Activated naive CD4-positive, alpha-beta T cell treated with anti-CD3 and anti-CD28 coated beads, Interleukin-2, amount 50 U/mL, for 24 hours (primary cell): ENCODE results near the gene TNFAIP1.
A peak's percentile ranks its signal among the peaks of the same experiment; 100 is the strongest.

Experiments used
- H3K27ac Mint-ChIP-seq: one replicate; pipeline ENCODE4 v1.8.0; 2021; ENCODE audit warnings: mild to moderate bottlenecking, mixed read lengths
- H3K27me3 Mint-ChIP-seq: one replicate; pipeline ENCODE4 v1.8.0; 2021; ENCODE audit warnings: mixed read lengths
- H3K36me3 Mint-ChIP-seq: one replicate; pipeline ENCODE4 v1.8.0; 2021; ENCODE audit warnings: mixed read lengths
- H3K4me1 Mint-ChIP-seq: one replicate; pipeline ENCODE4 v1.8.0; 2021; ENCODE audit warnings: mixed read lengths
- H3K4me3 Mint-ChIP-seq: one replicate; pipeline ENCODE4 v1.8.0; 2021; ENCODE audit warnings: mild to moderate bottlenecking, mixed read lengths
- H3K9me3 Mint-ChIP-seq: one replicate; pipeline ENCODE4 v1.8.0; 2021; ENCODE audit warnings: mixed read lengths

TNFAIP1 gene

DNA sequence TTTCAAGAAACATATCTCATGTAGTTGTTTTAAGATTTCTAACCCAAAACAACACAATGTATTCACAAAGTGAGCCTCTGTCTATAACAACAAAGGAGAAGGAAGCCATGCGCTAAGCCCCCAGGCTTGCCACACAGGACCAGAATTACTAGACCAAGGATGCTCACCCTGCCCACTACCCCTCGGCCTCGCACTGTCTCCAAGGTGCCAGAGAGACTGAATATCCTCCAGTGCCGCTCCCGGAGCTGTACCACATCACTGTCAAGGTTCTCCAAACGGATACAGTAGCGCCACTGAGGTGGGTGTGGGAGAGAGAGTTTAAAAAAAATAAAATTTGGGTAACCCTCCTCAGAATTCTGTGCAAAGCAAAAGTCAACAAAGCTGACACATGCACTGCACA lies 14.7 kb downstream of the TNFAIP1 start:
- Mint-ChIP-seq H3K9me3 (no peaks in the 10 kb centered on the region), H3K27me3 (no peaks in the 10 kb centered on the region), H3K36me3 (peaks cover 4% of the 10 kb centered on the region), H3K4me1 (peaks cover 6% of the 10 kb centered on the region), H3K4me3 (no peak overlapping the region), H3K27ac (no peak overlapping the region)

DNA sequence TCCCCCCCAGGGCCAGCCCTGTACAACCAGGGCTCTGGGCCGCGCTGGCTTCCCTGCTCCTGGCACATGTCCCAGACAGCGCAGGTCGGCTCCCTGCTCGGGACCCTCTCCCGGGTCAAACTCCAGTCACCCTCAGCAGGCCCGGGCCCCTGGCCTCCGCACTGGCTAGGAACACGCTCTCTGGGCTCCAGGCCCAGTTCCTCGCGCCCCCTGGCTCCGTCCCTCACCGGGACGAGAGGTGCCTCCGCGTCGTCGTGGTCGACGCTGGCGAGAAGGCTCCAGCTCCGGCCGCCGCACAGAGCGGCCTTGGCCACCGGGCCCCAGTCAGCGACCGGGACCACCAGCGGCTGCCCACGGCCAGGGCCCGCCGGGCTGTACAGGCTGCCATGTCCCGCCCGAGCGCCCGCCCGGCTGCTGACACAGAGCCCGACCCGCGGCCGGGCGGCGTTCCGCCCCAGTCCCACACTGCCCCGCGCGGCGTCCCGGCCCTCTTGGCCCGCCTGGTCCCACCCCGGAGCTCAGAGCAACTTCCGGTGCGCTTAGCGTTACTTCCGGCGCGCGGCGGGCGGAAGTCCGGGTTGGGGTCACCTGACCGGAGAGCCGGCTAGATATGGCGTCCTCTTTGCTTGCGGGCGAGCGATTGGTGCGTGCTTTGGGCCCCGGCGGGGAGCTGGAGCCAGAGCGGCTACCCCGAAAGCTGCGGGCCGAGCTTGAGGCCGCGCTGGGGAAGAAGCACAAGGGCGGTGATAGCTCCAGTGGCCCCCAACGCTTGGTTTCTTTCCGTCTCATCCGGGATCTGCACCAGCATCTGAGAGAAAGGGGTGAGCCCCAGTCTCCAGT lies 21.7 kb downstream of the TNFAIP1 start, which contains the start of gene POLDIP2:
POLDIP2 (minus strand) TSS at position 467 of the 840 bp plus-strand sequence; CDS start at position 388, 79 bp downstream.
- H3K27ac Mint-ChIP-seq, result peak within 1 kb of the TSS; percentile 94
- peaks cover 27% of the 10 kb centered on the region for H3K4me1 Mint-ChIP-seq
- peaks cover 5% of the 10 kb centered on the region for H3K36me3 Mint-ChIP-seq
- H3K9me3 Mint-ChIP-seq, result no peaks in the 10 kb centered on the region
- peak within 1 kb of the TSS; percentile 98 for H3K4me3 Mint-ChIP-seq
- no peaks in the 10 kb centered on the region for H3K27me3 Mint-ChIP-seq

DNA sequence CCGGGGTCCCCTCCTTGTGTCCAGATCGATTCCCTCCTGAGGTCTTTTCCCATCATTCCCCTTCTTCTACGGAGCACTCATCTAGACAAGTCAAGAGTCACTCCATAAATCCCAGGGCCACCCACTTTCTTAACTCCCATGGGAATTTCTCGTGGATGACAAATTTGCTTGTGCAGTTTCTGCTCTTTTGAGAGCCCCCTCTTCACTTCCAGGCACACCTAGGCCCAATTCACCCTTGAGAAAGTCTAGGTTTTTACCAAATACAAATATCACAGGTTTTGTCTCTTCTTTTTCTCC lies 22.3 kb downstream of the TNFAIP1 start:
- Mint-ChIP-seq H3K27me3 (no peaks in the 10 kb centered on the region), H3K4me1 (peaks cover 27% of the 10 kb centered on the region), H3K9me3 (no peaks in the 10 kb centered on the region), H3K27ac (peak overlapping the region; percentile 94), H3K36me3 (peaks cover 5% of the 10 kb centered on the region), H3K4me3 (peak overlapping the region; percentile 98)

DNA sequence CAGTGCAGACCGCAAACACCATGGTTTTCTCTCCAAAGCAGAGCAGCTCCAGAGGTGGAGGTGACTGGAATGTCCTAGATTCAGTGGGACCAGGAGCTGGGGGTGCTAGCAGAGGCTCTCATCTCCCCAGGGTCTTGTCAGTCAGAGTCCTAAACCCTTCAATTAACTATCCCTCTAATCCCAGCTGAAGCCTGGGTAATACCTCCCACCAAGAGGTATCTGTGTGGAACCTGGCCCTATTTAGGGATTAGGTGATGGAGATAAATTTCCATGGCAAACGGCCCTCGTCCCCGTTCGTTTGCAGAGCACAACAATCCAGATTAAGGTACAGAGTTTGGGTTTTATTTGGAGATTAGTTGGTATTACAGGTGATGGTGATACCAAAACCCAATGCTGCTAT lies 27.6 kb downstream of the TNFAIP1 start:
- Mint-ChIP-seq H3K9me3 (no peaks in the 10 kb centered on the region), H3K27ac (no peak overlapping the region), H3K27me3 (no peaks in the 10 kb centered on the region), H3K4me1 (peaks cover 4% of the 10 kb centered on the region), H3K36me3 (peaks cover 5% of the 10 kb centered on the region), H3K4me3 (no peak overlapping the region)

DNA sequence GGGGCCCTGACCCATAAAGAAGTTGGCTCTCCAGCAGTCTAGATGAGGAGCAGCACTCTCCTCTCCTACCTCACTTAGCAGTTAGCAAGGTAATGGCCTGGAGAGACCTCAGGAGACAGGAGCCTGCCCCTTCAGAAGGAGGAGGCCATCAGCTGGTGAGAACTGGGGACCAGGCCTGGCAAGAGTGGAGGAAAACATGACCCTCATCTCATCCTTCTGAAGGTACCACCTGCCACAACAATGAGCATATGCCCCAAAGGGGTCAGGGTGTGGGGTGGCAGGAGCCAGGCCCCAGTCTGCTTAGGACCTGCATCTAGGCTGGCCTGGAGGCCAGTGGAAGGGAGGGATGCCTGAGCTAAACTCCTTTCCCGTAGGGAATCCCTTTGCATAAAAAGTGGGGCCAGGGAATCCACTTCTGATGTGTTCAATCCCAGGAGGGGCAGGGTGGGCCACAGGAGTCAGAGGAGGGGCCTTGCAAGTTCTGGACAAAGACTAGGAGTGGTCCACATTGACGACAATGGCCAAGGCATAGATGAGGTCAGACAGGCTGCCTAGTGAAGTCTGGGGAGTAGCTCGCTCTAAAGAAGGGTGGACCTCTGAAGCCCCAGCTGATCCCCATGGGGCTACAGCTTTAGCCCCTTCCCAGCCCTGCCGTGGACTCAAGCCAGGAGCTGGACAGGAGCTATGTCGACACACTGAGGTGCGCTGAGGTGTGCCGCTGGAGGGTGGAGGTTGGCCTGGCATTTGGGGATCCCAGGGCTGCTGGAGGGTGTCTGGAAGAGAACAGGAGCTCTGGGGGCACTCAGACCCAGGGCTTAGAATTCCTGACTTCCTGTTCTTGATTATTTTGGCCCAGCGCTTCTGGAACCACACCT lies 28.5 kb downstream of the TNFAIP1 start:
- Mint-ChIP-seq H3K27me3 (no peaks in the 10 kb centered on the region), H3K9me3 (no peaks in the 10 kb centered on the region), H3K36me3 (peaks cover 5% of the 10 kb centered on the region), H3K4me3 (no peak overlapping the region), H3K4me1 (no peaks in the 10 kb centered on the region), H3K27ac (no peak overlapping the region)

DNA sequence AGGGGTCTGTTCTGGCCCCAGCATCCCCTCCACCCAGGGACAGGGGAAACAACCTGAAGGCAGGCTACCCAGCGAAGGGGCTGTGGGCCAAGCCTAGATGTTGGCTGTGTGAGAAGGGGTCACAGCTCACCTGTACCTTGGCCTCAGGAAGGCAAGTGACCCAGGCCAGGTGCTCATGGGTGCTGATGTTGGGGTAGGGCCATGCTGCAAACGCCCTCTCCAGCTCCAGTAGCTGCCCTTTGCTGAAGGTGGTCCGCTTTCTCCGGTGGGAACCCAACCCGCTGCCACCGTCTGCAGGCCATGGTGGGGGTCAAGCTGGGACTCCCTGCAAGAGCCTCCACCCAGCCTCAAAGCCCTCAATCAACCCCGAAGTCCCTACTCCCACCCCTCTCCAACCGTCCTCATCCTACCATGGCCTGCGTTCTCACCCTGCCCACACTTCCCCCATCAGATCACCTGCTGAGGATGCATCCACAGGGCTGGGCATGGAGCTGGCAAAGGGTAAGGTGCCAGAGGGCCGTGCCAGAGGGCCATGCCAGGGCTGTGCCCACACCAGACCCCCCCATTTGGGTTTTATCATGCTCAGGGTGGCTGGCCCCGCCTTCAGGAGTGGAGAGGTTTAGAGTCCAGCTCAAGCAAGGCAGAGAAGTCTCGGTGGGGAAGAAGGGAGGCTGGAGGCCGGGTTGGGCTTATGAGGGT lies 29.3 kb downstream of the TNFAIP1 start, which contains the start of gene SEBOX:
SEBOX (minus strand) TSS at position 535 of the 699 bp plus-strand sequence; CDS start at position 487, 48 bp downstream.
- peaks cover 5% of the 10 kb centered on the region for H3K36me3 Mint-ChIP-seq

DNA sequence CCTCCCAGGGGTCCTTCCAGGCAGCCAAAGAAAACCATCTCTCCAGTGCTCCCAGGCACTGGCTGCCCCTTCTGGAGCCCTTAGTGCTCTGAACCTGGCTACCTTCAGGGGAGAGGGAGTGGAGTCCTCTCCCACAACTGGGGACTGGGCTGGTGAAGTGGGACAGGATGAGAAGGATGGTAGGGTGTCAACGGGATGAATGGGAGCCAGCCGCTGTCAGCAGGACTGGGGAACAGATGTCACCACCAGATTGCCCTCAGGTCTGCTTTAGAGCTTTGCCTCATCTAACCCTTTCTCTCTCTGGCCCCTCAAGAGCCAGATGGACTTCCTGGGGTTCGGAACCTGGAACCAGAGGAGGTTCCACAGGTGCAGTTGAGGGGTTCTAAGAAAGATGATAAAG lies 29.9 kb downstream of the TNFAIP1 start:
- no peak overlapping the region for H3K4me3 Mint-ChIP-seq
- H3K4me1 Mint-ChIP-seq, result no peaks in the 10 kb centered on the region
- peaks cover 5% of the 10 kb centered on the region for H3K36me3 Mint-ChIP-seq
- H3K27me3 Mint-ChIP-seq, result no peaks in the 10 kb centered on the region
- H3K9me3 Mint-ChIP-seq, result no peaks in the 10 kb centered on the region
- H3K27ac Mint-ChIP-seq, result no peak overlapping the region

More for the DNA sequence above, 29.3 kb downstream of the TNFAIP1 start, which contains the start of gene SEBOX:
- no peaks in the 10 kb centered on the region for H3K9me3 Mint-ChIP-seq
- no peak within 1 kb of the TSS for H3K4me3 Mint-ChIP-seq
- no peak within 1 kb of the TSS for H3K27ac Mint-ChIP-seq
- no peaks in the 10 kb centered on the region for H3K27me3 Mint-ChIP-seq
- H3K4me1 Mint-ChIP-seq, result no peaks in the 10 kb centered on the region

DNA sequence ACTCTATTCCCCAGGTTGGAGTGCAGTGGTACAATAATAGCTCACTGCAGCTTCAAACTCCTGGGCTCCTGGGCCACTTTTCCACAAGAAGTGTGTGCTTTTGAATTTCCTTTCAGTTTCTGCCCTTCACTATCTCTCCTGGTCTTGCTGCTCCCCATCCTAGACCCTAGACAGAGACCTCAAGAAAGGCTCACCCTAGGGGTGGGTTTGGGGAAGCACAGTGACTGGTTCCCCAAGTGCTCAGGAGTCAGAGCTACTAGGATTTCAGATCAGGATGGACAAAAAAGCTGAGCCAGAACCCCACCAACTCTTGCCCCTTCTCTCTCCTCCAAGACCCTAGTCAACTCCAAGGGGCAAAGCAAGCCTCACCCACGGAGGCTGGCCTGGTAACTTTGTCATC lies 31.0 kb downstream of the TNFAIP1 start:
- H3K4me1 Mint-ChIP-seq, result peaks cover 5% of the 10 kb centered on the region
- no peak overlapping the region for H3K4me3 Mint-ChIP-seq
- no peaks in the 10 kb centered on the region for H3K27me3 Mint-ChIP-seq
- no peaks in the 10 kb centered on the region for H3K9me3 Mint-ChIP-seq
- H3K27ac Mint-ChIP-seq, result peak overlapping the region; percentile 55
- peaks cover 2% of the 10 kb centered on the region for H3K36me3 Mint-ChIP-seq

DNA sequence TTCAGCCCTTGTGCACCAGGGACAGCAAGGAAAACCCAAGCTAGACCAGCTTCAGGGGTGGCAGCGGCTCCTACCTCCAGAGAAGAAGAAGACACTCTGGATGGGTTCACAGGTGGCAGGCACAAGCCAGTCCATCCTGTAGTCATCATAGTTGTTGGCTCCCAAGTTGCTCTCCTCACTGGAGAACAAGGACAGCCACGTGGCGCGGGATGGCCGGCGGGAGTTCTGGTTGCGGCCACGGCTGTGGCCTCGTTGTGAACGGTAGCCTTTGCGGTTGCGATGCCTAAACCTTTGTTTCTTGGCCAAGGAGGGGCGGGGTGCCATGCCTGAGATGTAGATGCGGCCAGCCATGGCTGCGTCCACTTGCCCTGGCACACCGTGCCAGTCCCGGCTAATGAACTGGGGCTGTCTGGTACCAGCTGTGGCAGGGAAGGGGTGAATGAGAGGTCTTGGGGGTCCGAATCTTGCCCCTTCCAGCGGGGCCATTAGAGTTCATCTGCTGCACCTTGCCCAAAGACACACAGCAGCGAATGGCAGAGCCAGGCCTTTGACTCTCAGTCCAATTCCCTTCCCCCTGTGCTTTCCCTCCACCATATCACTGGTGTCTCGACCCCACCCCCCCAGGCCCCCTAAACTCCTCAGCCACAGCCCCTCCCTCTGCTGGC lies 32.2 kb downstream of the TNFAIP1 start:
- Mint-ChIP-seq H3K36me3 (peaks cover 2% of the 10 kb centered on the region), H3K9me3 (no peaks in the 10 kb centered on the region)

DNA sequence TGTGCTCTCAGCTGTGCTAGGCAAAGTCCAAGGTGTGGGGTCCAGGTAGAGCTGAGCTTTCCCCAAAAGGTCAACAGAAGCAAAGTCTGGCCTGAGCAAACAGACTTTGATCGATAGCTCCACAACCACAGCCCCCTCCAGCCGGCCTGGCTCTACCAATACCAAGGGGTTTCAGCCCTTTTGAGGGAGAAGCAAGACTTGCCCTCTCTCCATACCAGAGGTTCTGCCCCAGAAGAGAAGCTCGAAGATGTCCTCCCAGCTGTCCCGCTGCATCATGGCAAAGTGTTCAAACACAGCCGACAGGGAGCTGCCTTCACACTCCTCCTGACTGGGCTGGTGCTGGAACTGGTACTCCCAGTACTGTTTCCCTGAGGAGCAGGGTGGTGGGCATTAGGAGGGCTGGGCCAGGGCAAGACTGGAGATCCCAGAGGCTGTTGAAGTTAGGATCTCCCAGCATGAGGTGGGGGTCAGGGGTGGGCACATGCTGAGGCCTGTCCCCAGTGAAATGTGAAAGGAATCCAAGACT lies 32.8 kb downstream of the TNFAIP1 start:
- Mint-ChIP-seq H3K4me3 (no peak overlapping the region), H3K4me1 (peaks cover 14% of the 10 kb centered on the region), H3K27ac (no peak overlapping the region), H3K27me3 (no peaks in the 10 kb centered on the region), H3K9me3 (no peaks in the 10 kb centered on the region), H3K36me3 (peaks cover 2% of the 10 kb centered on the region)

More for the DNA sequence above, 32.2 kb downstream of the TNFAIP1 start:
- Mint-ChIP-seq H3K4me3 (no peak overlapping the region), H3K27ac (no peak overlapping the region), H3K4me1 (peaks cover 8% of the 10 kb centered on the region), H3K27me3 (no peaks in the 10 kb centered on the region)

DNA sequence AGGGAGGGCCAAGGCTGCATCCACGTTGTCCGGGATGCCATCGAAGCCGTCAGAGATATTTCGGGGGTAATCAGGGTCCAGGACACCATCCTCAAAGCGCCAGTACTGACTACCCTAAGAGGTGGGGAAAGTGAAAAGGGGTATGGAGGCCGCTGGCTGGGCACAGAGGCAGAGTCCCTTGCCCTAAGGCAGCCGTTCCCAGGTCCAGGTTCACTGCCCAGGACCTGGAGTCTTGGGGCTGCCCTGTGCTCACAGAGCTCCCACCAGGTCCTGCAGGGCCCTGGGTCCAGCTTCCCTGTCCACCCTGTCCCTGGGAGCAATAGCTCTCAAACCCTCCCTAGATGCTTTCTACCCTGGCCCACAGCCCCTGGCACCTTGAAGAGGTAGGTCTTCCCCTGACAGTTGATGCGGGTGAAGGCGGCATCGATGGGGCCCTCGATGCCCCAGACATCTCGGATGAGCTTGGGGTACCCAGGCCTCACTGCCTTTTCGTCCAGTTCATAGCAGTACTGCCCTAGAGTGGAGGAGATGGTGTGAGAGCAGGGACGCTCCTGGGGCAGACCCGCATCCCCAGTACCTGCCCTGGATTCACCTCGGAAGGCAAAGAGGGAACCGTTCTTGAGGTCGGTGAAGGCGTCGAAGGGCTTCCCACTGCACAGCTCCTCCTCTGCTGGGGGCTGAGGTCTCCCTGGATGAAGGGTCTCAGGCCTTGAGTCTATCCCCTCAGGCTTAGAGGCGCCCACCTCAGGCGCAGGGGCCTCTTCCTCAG lies 33.5 kb downstream of the TNFAIP1 start:
- no peak overlapping the region for H3K4me3 Mint-ChIP-seq

DNA sequence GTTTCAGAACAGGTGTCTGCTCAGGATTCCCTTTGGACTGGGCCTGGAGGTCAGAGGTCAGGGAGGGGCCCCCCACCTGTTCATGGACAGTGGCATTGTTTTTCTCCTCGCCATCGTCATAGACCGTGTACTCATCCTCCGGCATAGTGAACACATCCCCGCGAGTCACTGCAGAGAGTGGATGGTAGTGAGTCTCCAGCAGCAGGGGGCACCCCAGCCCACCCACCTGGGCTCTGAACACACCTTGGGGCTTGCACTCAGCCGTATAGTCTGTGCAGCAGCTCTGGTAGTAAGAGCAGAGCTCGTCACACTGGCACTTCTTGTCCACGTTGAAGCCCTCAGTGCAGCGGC lies 34.1 kb downstream of the TNFAIP1 start:
- H3K9me3 Mint-ChIP-seq, result no peaks in the 10 kb centered on the region
- no peaks in the 10 kb centered on the region for H3K27me3 Mint-ChIP-seq
- H3K4me1 Mint-ChIP-seq, result peaks cover 18% of the 10 kb centered on the region
- no peaks in the 10 kb centered on the region for H3K36me3 Mint-ChIP-seq
- no peak overlapping the region for H3K27ac Mint-ChIP-seq
- no peak overlapping the region for H3K4me3 Mint-ChIP-seq

More for the DNA sequence above, 33.5 kb downstream of the TNFAIP1 start:
- H3K36me3 Mint-ChIP-seq, result no peaks in the 10 kb centered on the region
- H3K4me1 Mint-ChIP-seq, result peaks cover 18% of the 10 kb centered on the region
- no peaks in the 10 kb centered on the region for H3K27me3 Mint-ChIP-seq
- no peaks in the 10 kb centered on the region for H3K9me3 Mint-ChIP-seq
- no peak overlapping the region for H3K27ac Mint-ChIP-seq

DNA sequence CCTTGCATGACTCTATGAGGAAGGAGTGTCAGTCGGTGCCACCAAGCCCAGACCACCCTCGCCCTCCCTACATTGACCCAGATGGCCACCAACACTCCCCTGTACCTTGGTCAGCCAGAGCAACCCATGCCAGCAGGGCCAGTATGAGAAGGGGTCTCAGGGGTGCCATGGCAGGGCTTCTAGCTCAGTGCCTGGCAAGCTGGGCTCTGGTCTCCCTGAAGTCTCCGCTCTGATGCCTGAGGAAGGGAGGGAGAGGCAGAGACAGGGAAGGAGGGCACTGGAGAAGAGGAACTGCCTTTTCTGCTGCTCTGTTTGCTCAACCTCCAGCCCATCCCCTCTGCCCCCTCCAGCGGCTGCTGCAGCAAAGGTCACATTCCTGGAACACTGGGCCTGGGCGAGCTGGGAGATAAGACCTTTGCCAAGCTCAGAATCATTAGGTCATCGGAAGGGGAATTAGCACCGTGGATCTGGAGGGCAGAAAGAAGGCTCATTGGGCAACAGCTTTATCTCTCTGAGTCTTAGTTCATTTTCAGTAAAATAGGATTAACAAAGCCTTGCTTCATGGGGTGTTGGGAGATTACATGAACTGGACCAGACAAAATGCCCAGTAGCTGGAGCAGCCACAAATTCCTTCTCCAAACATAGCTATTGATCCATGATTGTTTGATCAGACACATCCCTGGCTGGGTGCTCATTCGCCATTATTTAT lies 34.6 kb downstream of the TNFAIP1 start, which contains the start of gene VTN:
VTN (minus strand) TSS at position 273 of the 709 bp plus-strand sequence; CDS start at position 169, 104 bp downstream.
- Mint-ChIP-seq H3K27me3 (no peaks in the 10 kb centered on the region), H3K36me3 (no peaks in the 10 kb centered on the region), H3K9me3 (no peaks in the 10 kb centered on the region), H3K27ac (peak within 1 kb of the TSS; percentile 92), H3K4me1 (peaks cover 21% of the 10 kb centered on the region), H3K4me3 (peak within 1 kb of the TSS; percentile 96)

DNA sequence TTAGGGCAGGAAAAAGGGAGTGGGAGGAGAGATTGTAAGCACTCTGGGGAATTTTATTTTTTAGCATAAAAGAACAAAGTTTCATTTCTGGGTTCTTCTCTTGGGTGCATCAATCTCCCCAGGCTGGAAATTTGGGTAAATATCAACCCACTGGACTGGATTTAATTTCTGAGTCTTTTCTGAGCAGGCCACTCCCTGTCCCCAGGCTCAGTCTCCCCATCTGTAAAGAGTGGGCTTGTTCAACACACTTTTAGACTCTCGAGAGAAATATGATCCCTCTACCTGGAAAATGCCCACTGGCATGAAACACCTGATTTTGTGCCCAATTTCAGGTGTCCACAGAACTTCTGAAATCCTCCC lies 35.2 kb downstream of the TNFAIP1 start:
- H3K36me3 Mint-ChIP-seq, result no peaks in the 10 kb centered on the region
- no peaks in the 10 kb centered on the region for H3K9me3 Mint-ChIP-seq
- no peak overlapping the region for H3K27ac Mint-ChIP-seq
- no peaks in the 10 kb centered on the region for H3K27me3 Mint-ChIP-seq
- peak overlapping the region; percentile 96 for H3K4me3 Mint-ChIP-seq
- peaks cover 21% of the 10 kb centered on the region for H3K4me1 Mint-ChIP-seq
